Ascending aorta (tissue), 2 donors: Measurements from ENCODE around the gene G3BP1. TPM values are rescaled to one million over a fixed set of nuclear protein-coding genes. Genes with fewer than 3 reads are reported as not detected.

Experiments
- DNase-seq, 2 donors: peaks; one replicate each; pipeline ENCODE4 v3.0.0-alpha.2; 2019; ENCODE audit warnings: low spot score in 2 of 2
- H3K27ac ChIP-seq, 2 donors: fragments of 200-600 bp; sonication (generic); one replicate each; pipeline ENCODE4 v1.5.1; 2016 to 2017; ENCODE audit warnings: mild to moderate bottlenecking in 1 of 2
- H3K27me3 ChIP-seq: fragments of 200-600 bp; sonication (generic); one replicate; pipeline ENCODE4 v1.5.1; 2017
- H3K36me3 ChIP-seq, 2 donors: fragments of 200-600 bp; sonication (generic); one replicate each; pipeline ENCODE4 v1.5.1; 2016
- H3K4me1 ChIP-seq, 2 donors: fragments of 200-600 bp; sonication (generic); one replicate each; pipeline ENCODE4 v1.5.1; 2016 to 2017; ENCODE audit warnings: mild to moderate bottlenecking in 1 of 2
- H3K4me3 ChIP-seq, 2 donors: fragments of 200-600 bp; sonication (generic); one replicate each; pipeline ENCODE4 v1.5.1; 2016 to 2017; ENCODE audit warnings: mild to moderate bottlenecking in 1 of 2
- H3K9me3 ChIP-seq, 2 donors: fragments of 200-600 bp; sonication (generic); one replicate each; pipeline ENCODE4 v1.5.1; 2016
- CTCF ChIP-seq, 3 experiments: fragments of 200-600 bp in 2 of 3; fragments of 450-650 bp in 1 of 3; sonication (generic) in 2 of 3; IDR thresholded peaks; one replicate each; pipeline ENCODE4 v1.5.1; 2016 to 2019; ENCODE audit warnings: antibody characterized with exemption in 3 of 3, mild to moderate bottlenecking in 1 of 3, moderate library complexity in 1 of 3
- intact Hi-C: fragments of 100-400 bp; cut with DNase I; formaldehyde crosslinking; loops from one replicate; pipeline ENCODE4 v1.15.1; 2023
- total RNA-seq: library from RNA; depleted of rRNA; stranded (reverse); fragments of >200 nt; gene quantifications from one replicate; pipeline ENCODE4 v1.1.0, GENCODE V29; 2016

G3BP1 gene
- total RNA-seq, 1 donor from 2014 or later = 138 TPM

GRCh38 chr5:151755383-151755782 is 16.4 kb upstream of the G3BP1 start:
- Histone ChIP-seq H3K4me1 (peaks cover 9 to 14% of the 10 kb centered on the region in 2 donors), H3K27ac (no peak overlapping the region)
- intact Hi-C loops = no loop called here

GRCh38 chr5:151757233-151758140 is 14.3 kb upstream of the G3BP1 start:
- DNase-seq = no peak
- H3K27me3 ChIP-seq = no peaks in the 10 kb centered on the region
- intact Hi-C loops = loop anchor here (1.0 kb wide), 1 partner anchor 14 kb away; the partner anchor contains the start of gene G3BP1
- no peaks in the 10 kb centered on the region for H3K36me3 ChIP-seq
- H3K4me1 ChIP-seq = peaks cover 9 to 14% of the 10 kb centered on the region in 2 donors
- H3K27ac ChIP-seq = peak overlapping the region; percentile 81 to 85
- no peak for TF ChIP-seq CTCF (IDR thresholded peaks at IDR 0.05)
- no peaks in the 10 kb centered on the region for H3K9me3 ChIP-seq
- H3K4me3 ChIP-seq = peak overlapping the region; percentile 80 to 94

More at GRCh38 chr5:151755383-151755782, 16.4 kb upstream of the G3BP1 start:
- H3K36me3 ChIP-seq = no peaks in the 10 kb centered on the region
- no peaks in the 10 kb centered on the region for H3K27me3 ChIP-seq
- no peak overlapping the region for H3K4me3 ChIP-seq
- DNase-seq = no peak
- H3K9me3 ChIP-seq = no peaks in the 10 kb centered on the region
- no peak for TF ChIP-seq CTCF (IDR thresholded peaks at IDR 0.05)

- Histone ChIP-seq H3K4me3 (peak overlapping the region; percentile 80 to 94), H3K36me3 (no peaks in the 10 kb centered on the region), H3K27ac (peak overlapping the region; percentile 81 to 85), H3K9me3 (no peaks in the 10 kb centered on the region), H3K4me1 (peaks cover 9 to 14% of the 10 kb centered on the region in 2 donors), H3K27me3 (no peaks in the 10 kb centered on the region)
- intact Hi-C loops = loop anchor here (1.0 kb wide), 1 partner anchor 13 kb away; the partner anchor contains the start of gene G3BP1
- TF ChIP-seq CTCF (IDR thresholded peaks at IDR 0.05) = no peak
- DNase-seq = no peak
Measured at GRCh38 chr5:151758141-151758429, 13.7 kb upstream of the G3BP1 start.

DNA sequence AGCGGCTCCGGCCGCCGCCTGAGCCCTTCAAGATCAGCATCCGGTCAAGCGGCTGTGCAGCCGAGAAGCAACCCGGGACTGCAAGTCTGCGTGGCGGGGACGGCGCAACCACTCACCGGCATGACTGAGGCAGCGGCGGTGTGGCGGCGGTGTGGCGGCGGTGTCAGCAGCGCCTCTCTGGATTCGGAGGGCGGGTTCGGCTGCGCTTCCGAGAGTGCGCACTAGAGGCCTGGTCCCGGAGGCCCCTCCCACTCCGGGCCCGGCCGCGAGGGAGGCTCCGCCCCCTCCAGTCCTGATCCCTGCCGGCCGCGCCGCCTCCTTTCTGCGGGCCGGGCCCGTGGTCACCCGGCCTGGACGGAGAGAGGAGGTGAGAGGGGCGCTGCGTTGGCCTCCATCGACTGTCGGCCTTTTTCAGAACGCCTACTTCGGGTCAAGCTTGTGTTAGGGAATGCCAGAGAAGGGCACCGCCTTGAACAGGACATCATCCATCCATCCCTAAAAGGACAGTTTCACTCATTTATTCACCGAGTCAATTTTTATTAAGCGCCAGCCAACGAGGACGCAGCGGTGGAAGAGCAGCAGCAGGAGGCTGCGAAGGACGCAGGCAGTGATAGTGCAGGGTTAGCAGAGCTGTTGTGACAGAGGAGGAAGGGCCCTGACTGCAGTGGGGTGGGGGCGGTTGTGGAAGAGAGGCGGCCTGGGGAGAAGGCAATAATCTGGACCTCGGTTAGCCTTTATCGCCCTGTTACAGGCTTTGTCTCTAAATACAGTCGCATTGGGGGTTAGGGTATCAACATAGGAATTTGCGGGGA is 13.1 kb upstream of the G3BP1 start, which contains the start of gene ATOX1:
TSS of gene ATOX1 (minus strand) at position 202 of the 812 bp plus-strand sequence. CDS start at position 122, 80 bp downstream.
- no peaks in the 10 kb centered on the region for H3K27me3 ChIP-seq
- H3K4me1 ChIP-seq = peaks cover 9 to 14% of the 10 kb centered on the region in 2 donors
- DNase-seq = peak; percentile 74 to 96
- peak within 1 kb of the TSS; percentile 81 to 85 for H3K27ac ChIP-seq
- intact Hi-C loops = loop anchor here (1.0 kb wide), 1 partner anchor 13 kb away; the partner anchor contains the start of gene G3BP1
- H3K9me3 ChIP-seq = no peaks in the 10 kb centered on the region
- peak within 1 kb of the TSS; percentile 80 to 94 for H3K4me3 ChIP-seq
- H3K36me3 ChIP-seq = no peaks in the 10 kb centered on the region
- TF ChIP-seq CTCF (IDR thresholded peaks at IDR 0.05) = peak in 2 of 3 experiments; percentile 29 to 42

- Histone ChIP-seq H3K4me3 (no peak overlapping the region), H3K27me3 (no peaks in the 10 kb centered on the region), H3K36me3 (no peaks in the 10 kb centered on the region), H3K9me3 (no peaks in the 10 kb centered on the region), H3K4me1 (no peaks in the 10 kb centered on the region), H3K27ac (no peak overlapping the region)
- no peak for DNase-seq
- intact Hi-C loops = no loop called here
- TF ChIP-seq CTCF (IDR thresholded peaks at IDR 0.05) = no peak
Measured at GRCh38 chr5:151764801-151765200, 7.0 kb upstream of the G3BP1 start.
